Measurements from ENCODE around the gene ABCC10.
"Not testable (repeated sequence)": the region's sequence is repeated elsewhere in the genome, so short reads cannot be mapped to it uniquely, and the experiment has no call there.

The ABCC10 gene

DNA sequence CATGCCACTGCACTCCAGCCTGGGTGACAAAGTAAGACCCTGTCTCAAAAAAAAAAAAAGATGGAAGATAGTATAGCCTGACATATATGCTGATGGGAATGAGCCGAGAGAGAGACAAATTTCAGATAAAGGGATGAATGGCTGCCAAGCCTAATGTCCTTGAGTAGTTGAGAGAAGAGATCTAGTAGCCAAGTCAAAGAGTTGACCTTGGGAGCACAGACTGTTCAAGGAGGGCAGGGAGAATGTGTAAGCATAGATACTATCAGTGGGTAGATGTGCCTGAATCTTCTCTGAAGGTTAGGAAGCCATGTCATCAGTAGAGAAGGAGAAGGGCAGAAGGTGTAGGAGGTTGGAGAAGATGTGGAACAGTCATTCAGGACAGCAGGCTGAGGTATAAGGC, 20.0 kb upstream of the ABCC10 start:
- DNase-seq (ENCODE audit: low read depth in 4 of 4, low spot score in 1 of 4): no peak

DNA sequence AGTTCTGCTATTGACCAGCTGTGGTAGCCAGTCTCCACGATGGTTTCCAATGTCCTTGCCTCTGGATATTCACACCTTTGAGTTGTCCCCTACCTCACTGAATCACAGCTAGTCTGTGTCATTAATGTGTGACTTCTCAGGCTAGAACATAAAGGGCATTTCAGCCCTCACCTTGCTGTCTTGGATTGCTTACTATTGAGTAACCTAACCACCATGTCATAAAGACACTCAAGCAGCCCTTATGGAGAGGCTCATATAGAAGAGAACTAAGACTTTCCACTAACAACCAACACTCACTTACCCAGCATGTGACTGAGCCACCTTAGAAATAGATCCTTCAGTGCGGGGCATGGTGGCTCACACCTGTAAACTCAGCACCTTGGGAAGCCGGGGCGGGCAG, 19.1 kb upstream of the ABCC10 start:
- DNase-seq (ENCODE audit: low read depth in 4 of 4, low spot score in 1 of 4): no peak

DNA sequence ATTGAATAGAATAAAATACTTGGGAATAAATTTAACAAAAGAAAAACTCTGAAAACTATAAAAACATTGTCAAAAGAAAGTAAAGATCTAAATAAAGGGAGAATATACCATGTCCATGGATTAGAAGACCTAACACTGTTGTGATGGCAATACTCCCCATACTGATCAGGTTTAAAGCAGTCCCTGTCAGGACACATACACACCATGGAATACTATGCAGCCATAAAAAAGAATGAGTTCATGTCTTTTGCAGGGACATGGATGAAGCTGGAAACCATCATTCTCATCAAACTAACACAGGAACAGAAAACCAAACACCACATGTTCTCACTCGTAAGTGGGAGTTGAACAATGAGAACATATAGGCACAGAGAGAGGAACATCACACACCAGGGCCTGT, 16.6 kb upstream of the ABCC10 start:
- DNase-seq (ENCODE audit: low read depth in 4 of 4, low spot score in 1 of 4): not testable (repeated sequence)

DNA sequence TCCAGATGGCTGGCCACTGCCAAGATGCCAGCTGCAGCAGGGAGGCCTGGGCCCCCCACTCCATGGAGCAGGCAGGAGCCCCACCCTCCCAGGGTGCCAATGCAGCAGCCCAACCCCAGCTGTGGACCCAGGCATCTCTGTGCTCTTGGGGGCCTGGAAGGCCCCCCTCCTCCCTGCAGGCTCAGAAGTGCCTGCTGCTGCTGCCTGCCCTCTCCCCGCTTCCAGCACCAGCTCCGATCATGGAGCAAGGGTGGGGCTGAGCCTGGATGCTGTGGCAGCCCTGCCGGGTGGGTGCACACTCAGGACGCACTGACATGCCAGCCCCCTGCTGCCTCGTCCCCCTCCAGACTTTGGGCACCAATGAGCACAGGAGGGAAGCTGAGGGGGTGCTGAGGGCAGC, 14.8 kb upstream of the ABCC10 start:
- DNase-seq (ENCODE audit: low read depth in 4 of 4, low spot score in 1 of 4): no peak

DNA sequence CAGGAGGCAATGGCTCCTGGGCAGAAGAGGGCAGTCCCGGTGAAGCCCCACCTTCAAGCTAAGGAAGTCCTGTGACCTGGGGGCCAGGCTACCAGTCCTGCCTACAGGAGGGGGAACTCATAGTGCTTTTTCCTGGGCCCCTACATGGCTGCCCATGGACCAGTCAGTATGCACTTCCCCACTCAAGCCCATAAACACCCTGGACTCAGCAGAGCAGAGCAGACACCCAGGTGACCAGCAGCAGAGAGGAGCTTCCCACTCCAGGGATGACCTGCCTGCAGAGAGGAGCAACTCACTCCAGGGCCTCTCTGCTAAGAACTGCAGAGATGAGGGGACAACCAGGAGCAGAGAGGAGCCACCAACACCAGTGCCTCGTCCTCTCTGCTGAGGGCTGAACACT, 14.3 kb upstream of the ABCC10 start:
- DNase-seq (ENCODE audit: low read depth in 4 of 4, low spot score in 1 of 4): no peak

DNA sequence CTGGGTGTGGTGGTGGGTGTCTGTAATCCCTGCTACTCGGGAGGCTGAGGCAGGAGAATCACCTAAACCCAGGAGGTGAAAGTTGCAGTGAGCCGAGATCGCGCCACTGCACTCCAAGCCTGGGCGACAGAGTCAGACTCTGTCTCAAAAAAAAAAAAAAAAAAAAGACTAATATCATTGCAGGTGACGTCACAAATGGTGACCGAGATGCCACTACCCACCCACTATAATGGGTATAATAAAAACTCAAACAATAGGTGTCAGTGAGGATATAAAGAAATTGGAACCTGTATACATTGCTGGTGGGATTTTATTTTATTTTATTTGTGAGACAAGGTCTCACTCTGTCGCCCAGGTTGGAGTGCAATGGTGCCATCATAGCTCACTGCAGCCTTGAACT, 12.1 kb upstream of the ABCC10 start:
- DNase-seq (ENCODE audit: low read depth in 4 of 4, low spot score in 1 of 4): not testable (repeated sequence)

DNA sequence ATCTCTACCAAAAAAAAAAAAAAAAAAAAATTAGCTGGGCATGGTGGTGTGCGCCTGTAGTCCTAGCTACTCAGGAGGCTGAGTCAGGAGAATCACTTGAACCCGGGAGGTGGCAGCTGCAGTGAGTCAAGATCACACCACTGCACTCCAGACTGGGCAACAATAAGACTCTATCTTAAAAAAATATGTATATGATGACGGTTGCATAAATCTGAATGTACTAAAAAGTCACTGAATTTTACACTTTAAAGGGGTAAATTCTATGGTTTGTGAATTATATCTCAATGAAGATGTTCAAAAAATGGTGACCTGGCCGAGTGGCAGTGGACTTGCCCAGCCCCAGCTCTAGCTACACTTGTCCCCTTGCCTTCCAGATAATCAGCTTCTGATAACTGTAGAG, 10.4 kb upstream of the ABCC10 start:
- DNase-seq (ENCODE audit: low read depth in 4 of 4, low spot score in 1 of 4): no peak

DNA sequence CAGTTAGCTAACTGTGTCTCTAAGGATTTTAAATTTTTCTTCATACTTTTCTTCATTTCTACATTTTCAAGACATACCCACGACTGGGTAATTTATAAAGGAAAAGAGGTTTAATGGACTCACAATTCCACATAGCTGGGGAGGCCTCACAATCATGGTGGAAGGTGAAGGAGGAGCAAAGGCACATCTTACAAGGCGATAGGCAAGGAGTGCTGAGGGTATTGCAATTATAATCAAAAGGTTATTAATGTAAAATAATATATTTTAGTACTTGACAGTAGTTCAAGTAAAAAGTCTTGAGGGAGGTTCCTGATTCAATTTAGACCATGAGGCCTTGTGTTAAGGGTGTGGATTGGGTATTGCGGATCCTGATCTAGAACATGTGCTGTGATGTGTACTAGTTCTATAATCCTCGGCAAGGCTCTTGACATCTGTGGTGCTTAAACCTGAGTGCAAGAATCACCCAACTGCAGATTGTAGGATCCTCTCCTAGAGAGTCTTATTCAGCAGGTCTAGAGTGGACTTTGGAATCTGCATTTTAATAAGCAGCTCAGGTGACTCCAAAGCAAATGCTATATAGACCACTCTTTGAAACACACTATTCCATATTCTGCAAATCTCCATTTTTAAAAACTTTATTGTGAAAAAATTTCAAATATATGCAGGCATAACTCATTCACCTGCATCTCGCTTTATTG, 7.2 kb upstream of the ABCC10 start:
- no peak for DNase-seq (ENCODE audit: low read depth in 4 of 4, low spot score in 1 of 4)

DNA sequence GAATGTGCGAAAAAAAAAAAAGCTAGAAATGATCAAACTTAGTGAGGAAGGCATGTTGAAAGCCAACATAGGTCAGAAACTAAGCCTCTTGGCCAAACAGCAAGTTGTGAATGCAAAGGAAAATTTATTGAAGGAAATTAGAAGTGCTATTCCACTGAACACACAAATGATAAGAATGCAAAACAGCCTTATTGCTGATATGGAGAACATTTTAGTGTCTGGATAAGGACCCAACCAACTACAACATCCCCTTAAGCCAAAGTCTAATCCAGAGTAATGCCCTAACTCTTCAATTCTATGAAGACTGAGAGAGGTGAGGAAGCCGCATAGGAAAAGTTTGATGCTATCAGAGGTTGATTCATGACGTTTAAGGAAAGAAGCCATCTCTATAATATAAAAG, 5.5 kb upstream of the ABCC10 start:
- no peak for DNase-seq (ENCODE audit: low read depth in 4 of 4, low spot score in 1 of 4)

DNA sequence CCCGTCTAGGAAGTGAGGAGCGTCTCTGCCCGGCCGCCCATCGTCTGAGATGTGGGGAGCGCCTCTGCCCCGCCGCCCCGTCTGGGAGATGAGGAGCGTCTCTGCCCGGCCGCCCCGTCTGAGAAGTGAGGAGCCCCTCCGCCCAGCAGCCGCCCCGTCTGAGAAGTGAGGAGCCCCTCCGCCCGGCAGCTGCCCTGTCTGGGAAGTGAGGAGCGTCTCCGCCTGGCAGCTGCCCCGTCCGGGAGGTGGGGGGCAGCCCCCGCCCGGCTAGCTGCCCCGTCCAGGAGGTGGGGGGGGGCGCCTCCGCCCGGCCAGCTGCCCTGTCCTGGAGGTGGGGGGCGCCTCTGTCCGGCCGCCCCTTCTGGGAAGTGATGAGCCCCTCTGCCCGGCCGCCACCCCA, 2.3 kb upstream of the ABCC10 start:
- DNase-seq (ENCODE audit: low read depth in 4 of 4, low spot score in 1 of 4): not testable (repeated sequence)

DNA sequence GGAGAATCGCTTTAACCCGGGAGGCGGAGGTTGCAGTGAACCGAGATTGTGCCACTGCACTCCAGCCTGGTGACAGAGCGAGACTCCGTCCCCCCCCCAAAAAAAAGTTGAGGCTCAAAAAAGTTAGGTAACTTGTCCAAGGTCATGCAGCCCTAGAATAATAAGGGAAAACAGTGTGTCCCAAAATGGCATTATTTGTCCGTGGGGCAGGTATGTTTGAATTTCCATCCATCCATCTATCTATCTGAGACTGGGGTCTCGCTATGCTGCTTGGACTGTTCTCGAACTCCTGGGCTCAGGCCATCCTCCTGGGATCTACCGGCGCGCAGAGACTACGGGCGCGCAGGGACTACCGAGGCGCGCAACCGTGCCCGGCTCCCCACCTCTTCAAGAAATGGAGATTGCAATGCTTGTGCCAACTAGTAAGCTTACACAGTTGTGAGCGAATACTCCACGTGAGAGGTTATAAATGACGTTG, 374 bp upstream of the ABCC10 start:
- no peak for DNase-seq (ENCODE audit: low read depth in 4 of 4, low spot score in 1 of 4)

DNA sequence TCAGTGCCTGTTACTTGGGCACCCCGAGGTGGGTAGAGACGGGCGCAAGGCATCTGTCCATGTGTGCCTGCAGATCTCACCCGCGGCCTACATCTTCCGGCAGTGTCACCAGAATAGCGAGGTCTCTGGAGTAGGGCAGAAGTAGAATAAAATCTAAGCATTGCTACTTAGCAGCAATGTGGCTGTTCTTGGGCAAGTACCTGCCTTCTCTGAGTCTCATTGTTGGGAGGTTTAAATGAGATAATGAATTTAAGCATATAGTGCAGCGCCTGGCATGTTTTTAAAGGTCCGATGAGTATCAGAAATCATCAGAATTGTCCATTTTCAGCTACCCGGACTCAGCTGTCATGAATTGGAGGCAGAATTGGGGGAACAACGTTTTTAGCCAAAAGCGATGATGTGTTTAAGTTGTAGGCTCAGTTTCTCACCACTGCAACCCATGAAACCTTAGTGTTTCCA, 800 bp downstream of the ABCC10 start:
- DNase-seq (ENCODE audit: low read depth in 4 of 4, low spot score in 1 of 4): no peak

DNA sequence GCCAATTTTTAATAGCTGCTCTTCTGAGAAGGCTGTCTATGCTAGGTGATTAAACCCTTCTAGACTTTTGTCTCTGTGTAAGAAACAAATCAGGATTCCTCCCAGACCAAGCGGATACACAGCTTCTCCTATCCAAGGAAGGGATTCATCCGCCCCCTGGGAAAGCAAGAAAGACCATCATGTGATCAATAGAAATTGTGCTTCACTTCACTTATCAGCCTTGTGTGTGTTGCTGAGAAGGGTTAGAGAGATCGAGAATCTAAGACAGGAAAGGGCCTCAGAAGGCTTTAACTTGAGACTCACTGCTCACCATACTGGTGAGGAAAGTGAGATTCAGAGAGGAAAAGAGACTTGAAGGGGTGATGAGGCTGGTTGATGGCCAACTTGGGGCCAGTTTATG, 1.5 kb downstream of the ABCC10 start:
- DNase-seq (ENCODE audit: low read depth in 4 of 4, low spot score in 1 of 4): no peak

DNA sequence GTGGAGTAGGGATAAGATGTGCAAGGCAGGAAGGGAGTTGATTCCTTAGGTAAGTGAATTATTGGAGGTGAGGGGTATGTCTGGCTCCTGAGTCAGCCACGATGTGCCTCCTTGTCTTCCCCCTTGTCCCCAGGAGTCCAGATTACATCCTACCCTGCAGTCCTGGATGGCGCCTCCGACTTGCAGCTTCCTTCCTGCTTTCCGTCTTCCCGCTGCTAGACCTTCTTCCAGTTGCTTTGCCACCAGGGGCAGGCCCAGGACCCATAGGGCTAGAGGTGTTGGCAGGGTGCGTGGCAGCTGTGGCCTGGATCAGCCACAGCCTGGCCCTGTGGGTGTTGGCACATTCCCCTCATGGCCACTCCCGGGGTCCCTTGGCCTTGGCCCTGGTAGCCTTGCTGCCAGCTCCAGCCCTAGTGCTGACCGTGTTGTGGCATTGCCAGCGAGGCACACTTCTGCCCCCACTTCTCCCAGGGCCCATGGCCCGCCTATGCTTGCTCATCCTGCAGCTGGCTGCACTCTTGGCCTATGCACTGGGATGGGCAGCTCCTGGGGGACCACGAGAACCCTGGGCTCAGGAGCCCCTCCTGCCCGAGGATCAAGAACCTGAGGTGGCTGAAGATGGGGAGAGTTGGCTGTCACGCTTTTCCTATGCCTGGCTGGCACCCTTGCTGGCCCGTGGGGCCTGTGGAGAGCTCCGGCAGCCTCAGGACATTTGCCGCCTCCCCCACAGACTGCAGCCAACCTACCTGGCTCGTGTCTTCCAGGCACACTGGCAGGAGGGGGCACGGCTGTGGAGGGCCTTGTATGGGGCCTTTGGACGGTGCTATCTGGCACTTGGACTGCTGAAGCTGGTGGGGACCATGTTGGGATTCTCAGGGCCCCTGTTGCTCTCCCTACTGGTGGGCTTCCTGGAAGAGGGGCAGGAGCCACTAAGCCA, 4.9 kb downstream of the ABCC10 start:
- DNase-seq (ENCODE audit: low read depth in 4 of 4, low spot score in 1 of 4): no peak

DNA sequence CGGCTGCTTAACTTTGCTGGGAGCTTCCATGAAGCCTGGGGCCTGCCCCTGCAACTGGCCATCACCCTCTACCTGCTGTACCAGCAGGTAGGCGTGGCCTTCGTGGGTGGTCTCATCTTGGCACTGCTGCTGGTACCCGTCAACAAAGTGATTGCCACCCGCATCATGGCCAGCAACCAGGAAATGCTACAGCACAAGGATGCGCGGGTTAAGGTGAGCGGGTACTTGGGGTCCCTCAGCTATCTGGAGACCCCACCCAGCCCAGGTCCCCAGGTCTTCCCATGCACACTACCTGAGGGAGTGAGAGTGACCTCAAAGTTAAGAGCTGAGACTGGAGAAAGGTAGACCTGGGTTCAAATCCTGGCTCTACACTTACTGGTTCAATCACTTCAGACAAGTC, 5.8 kb downstream of the ABCC10 start:
- no peak for DNase-seq (ENCODE audit: low read depth in 4 of 4, low spot score in 1 of 4)

DNA sequence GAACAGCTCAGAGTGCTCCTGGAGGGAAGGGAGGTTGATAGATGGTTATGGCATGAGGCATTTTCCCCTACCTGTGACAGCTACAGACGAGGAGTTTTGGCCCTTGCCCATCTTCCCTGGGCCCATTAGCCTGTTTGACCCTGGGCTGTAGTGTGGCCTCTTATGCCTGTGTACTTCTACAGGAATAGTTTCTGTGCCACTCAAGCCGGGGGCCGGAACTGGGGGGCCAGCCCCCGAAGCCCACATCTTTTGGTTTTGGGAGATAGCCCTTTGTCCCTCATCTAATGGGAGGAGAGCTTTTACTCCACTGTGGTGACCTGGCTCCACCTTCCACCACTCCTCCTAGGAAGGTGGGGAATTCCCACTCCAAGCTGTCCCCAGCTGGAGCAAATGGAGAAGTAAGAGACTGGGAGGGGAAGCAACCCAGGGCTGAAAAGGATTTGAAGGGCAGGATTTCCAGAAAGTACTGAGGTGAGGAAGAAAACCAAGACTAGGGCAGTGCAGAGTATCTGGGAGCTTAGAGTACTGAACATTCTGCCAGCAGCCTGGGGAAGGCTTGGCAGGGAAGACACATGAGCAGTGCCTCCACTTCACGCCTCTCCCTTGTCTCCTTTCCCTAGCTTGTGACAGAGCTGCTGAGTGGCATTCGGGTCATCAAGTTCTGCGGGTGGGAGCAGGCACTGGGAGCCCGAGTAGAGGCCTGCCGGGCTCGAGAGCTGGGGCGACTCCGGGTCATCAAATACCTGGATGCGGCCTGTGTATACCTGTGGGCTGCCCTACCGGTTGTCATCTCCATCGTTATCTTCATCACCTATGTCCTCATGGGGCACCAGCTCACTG, 6.9 kb downstream of the ABCC10 start:
- DNase-seq (ENCODE audit: low read depth in 4 of 4, low spot score in 1 of 4): no peak

DNA sequence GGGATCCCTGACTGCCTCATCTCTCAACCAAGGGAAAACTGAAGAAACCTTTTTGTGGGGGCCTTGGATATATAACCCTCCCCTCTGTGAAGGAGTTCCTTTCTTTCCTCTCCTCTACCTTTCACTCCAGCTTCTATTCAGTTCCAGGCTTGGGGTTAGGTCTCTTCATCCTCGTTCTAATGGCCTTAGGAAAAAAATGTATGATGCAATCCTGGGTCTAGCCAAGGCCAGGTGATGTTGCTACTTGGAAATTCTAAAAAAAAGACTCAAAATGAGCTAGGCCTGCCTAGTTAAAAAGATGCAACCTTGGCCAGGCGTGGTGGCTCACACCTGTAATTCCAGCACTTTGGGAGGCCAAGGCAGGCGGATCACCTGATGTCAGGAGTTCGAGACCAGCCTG, 7.6 kb downstream of the ABCC10 start:
- DNase-seq (ENCODE audit: low read depth in 4 of 4, low spot score in 1 of 4): no peak

DNA sequence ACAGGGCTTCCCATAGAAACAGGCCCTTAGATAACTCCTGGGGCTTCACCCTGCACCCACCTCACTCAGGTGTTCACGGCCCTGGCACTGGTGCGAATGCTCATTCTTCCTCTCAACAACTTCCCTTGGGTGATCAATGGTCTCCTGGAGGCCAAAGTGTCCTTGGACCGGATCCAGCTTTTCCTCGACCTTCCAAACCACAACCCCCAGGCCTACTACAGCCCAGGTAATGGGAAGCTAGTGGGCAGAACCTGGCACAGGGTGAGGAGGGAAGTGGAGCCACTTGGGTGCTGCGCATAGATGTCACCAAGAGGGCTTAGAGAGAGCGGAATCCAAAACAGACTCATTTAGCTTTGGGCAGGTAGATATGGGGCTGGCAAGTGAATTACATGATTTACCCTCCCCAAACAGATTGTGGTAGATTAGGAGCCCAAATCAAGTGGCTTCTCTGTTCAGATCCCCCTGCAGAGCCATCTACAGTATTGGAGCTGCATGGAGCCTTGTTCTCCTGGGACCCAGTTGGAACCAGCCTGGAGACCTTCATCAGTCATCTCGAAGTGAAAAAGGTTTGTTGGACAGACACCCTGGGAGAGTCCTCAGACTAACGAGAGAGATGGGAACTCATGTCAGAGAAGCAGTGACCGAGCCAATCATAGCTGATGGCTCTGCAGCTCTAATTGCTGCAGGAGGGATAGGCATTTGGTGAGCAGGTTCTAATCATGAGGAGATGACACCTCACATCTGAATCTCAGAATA, 8.5 kb downstream of the ABCC10 start:
- no peak for DNase-seq (ENCODE audit: low read depth in 4 of 4, low spot score in 1 of 4)

DNA sequence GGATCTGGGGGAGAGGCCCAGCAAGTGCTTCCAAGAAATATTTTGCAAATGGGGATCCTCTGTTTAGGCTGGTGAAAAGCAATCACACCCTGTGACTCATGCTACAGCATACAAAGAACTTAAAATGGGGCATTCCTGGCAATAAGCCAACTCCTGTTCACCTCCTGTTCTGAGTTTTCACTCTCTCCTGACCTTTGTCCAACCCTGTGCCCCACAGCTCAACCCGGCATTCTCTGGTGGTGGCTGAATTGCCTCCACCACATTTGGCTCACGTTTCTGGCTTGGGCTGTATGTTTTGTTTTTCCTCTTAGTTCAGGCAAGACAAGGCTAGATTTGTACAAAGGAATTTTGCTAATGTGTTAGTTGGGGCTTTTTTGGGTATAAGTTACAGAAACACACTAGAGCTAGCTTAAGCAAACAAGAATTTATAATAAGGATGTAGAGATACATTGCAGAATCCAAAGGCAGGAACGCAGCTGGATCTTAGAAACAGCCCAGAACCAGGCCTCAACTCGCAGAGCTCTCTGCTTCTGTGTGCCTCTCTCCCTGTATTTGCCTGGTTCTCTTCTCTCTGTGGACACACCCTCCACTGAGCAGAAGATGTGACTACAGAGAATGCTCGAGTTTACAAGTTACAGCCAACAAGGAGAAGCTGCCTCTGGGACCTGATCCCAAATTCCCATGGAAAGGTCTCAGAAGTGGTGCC, 9.4 kb downstream of the ABCC10 start:
- no peak for DNase-seq (ENCODE audit: low read depth in 4 of 4, low spot score in 1 of 4)

DNA sequence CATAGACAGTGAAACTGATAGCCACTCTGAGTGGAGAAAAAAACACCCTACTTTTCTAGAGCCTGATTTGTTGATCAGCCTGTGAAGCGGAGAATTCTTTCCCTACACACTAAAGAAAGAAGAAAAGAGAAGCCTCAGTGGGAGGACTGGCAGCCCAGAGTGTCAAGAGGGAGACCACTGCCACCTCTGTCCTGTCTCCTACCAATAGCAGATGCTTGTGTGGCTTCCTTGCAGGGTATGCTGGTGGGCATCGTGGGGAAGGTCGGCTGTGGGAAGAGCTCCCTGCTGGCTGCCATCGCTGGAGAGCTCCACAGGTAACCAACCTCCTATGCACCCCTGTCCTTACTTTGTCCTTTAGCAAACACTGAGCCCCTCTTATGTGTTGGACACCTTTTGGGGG, 10.4 kb downstream of the ABCC10 start:
- no peak for DNase-seq (ENCODE audit: low read depth in 4 of 4, low spot score in 1 of 4)
